HCT116 (cell line): ENCODE measurements around the gene RASL10A. TPM values are rescaled to one million over a fixed set of nuclear protein-coding genes. Genes with fewer than 3 reads are reported as not detected.

Experiments
- ATAC-seq: fragments of 200-7000 bp; cut with Tn5 transposase; 2 replicates; pipeline ENCODE4 v1.9.1; 2020; ENCODE audit warnings: mild to moderate bottlenecking, moderate library complexity
- BruUV-seq: library from RNA; stranded (reverse); fragments of 400-500 nt; replicated peaks from 2 replicates; lab custom pipeline; 2021; lab: Mats Ljungman, UMichigan
- CTCF ChIA-PET: fragments of 300-600 bp; sonication (Branson Sonifier 250); formaldehyde crosslinking; loops from one replicate; lab custom pipeline; 2021; ENCODE audit warnings: antibody characterized with exemption; lab: Charles Lee
- POLR2A ChIA-PET: fragments of 300-600, 350-600 bp; sonication (Branson Sonifier 250); formaldehyde crosslinking; loops from one replicate; lab custom pipeline; 2021; ENCODE audit warnings: antibody characterized with exemption; lab: Charles Lee
- RAD21 ChIA-PET, 2 experiments: fragments of 300-600 bp; sonication (Branson Sonifier 250); formaldehyde crosslinking; loops; one replicate each; lab custom pipeline; 2023; ENCODE audit warnings: low total read pairs in 2 of 2; ENCODE audit not compliant: uncharacterized antibody in 2 of 2, unreplicated experiment in 2 of 2, low non-redundant PET in 1 of 2; lab: Charles Lee
- DNase-seq: peaks from one replicate; pipeline ENCODE4 v3.0.0-alpha.2; 2010; ENCODE audit warnings: low read depth, low spot score
- H2AFZ ChIP-seq: fragments of 200-600 bp; shearing (Covaris generic), sonication (generic); 2 replicates; pipeline ENCODE4 v1.6.1; 2017; ENCODE audit warnings: low read depth, mixed run types, mixed read lengths, antibody characterized with exemption, low read length; ENCODE audit not compliant: poor library complexity, severe bottlenecking
- H3K27ac ChIP-seq: 2 replicates; pipeline ENCODE4 v1.5.1; 2012; ENCODE audit warnings: low read depth, low read length
- H3K27me3 ChIP-seq: fragments of 200-600 bp; sonication (generic); 2 replicates; pipeline ENCODE4 v1.6.1; 2016; ENCODE audit warnings: mixed run types, low read length, mixed read lengths; ENCODE audit not compliant: insufficient read depth
- H3K36me3 ChIP-seq, 2 experiments: fragments of 200-500 bp in 1 of 2; fragments of 200-600 bp in 1 of 2; sonication (Bioruptor generic) in 1 of 2; sonication (generic) in 1 of 2; 2 replicates each; pipeline versions ENCODE4 v1.5.1 to v1.6.1; 2014 to 2016; ENCODE audit warnings: low read length in 2 of 2, inconsistent platforms in 1 of 2, mixed read lengths in 1 of 2, mixed run types in 1 of 2; ENCODE audit not compliant: insufficient read depth in 2 of 2, control insufficient read depth in 1 of 2
- H3K4me1 ChIP-seq, 2 experiments: fragments of 200-600 bp in 1 of 2; sonication (generic) in 1 of 2; 2 replicates each; pipeline versions ENCODE4 v1.5.1 to v1.6.1; 2012 to 2017; ENCODE audit warnings: low read length in 2 of 2, inconsistent platforms in 1 of 2, mild to moderate bottlenecking in 1 of 2, mixed read lengths in 1 of 2, mixed run types in 1 of 2, moderate library complexity in 1 of 2; ENCODE audit not compliant: insufficient read depth in 2 of 2, control insufficient read depth in 1 of 2
- H3K4me2 ChIP-seq: fragments of 200-600 bp; sonication (generic); 2 replicates; pipeline ENCODE4 v1.6.1; 2017; ENCODE audit warnings: mixed run types, low read length, mixed read lengths
- H3K4me3 ChIP-seq, 2 experiments: fragments of 200-600 bp in 1 of 2; sonication (generic) in 1 of 2; replicated peaks in 1 of 2; 2 replicates each; pipeline ENCODE4 v1.5.1; 2011 to 2016; ENCODE audit warnings: low read length in 2 of 2, control low read depth in 1 of 2, low read depth in 1 of 2, mild to moderate bottlenecking in 1 of 2, mixed read lengths in 1 of 2, mixed run types in 1 of 2
- H3K79me2 ChIP-seq: fragments of 200-600 bp; sonication (generic); 2 replicates; pipeline ENCODE4 v1.6.1; 2017; ENCODE audit warnings: mild to moderate bottlenecking, mixed run types, low read length, moderate library complexity, mixed read lengths; ENCODE audit not compliant: insufficient read depth
- H3K9ac ChIP-seq: fragments of 200-600 bp; sonication (generic); 2 replicates; pipeline ENCODE4 v1.6.1; 2016; ENCODE audit warnings: low read length, mixed read lengths
- H3K9me2 ChIP-seq: fragments of 200-600 bp; sonication (generic), shearing (Covaris generic); 2 replicates; pipeline ENCODE4 v1.6.1; 2017; ENCODE audit warnings: mixed run types, mild to moderate bottlenecking, moderate library complexity; ENCODE audit not compliant: insufficient read depth
- H3K9me3 ChIP-seq, 2 experiments: fragments of 200-500 bp in 1 of 2; fragments of 200-600 bp in 1 of 2; sonication (Bioruptor generic) in 1 of 2; sonication (generic) in 1 of 2; 2 replicates each; pipeline ENCODE4 v1.6.1; 2014 to 2017; ENCODE audit warnings: low read length in 2 of 2, mixed read lengths in 2 of 2, inconsistent platforms in 1 of 2, low read depth in 1 of 2, mild to moderate bottlenecking in 1 of 2, mixed run types in 1 of 2, moderate library complexity in 1 of 2; ENCODE audit not compliant: control insufficient read depth in 1 of 2, insufficient read depth in 1 of 2
- H4K20me1 ChIP-seq: fragments of 200-600 bp; sonication (generic), shearing (Covaris generic); 2 replicates; pipeline ENCODE4 v1.6.1; 2017; ENCODE audit warnings: mixed run types, mild to moderate bottlenecking, moderate library complexity; ENCODE audit not compliant: insufficient read depth
- CBX3 ChIP-seq: IDR thresholded peaks from 2 replicates; pipeline ENCODE4 v1.6.1; 2012; ENCODE audit warnings: low read depth
- CEBPB ChIP-seq: IDR thresholded peaks from 2 replicates; pipeline ENCODE4 v1.6.1; 2012; ENCODE audit warnings: low read depth
- CTCF ChIP-seq, 3 experiments: fragments of 200-600 bp in 1 of 3; sonication (generic) in 1 of 3; IDR thresholded peaks in 2 of 3; conservative IDR thresholded peaks in 1 of 3; 2 replicates each; pipeline ENCODE4 v1.5.1; 2012 to 2017; ENCODE audit warnings: low read depth in 2 of 3, low read length in 2 of 3, antibody characterized with exemption in 1 of 3, borderline replicate concordance in 1 of 3, control low read depth in 1 of 3, mild to moderate bottlenecking in 1 of 3, mixed read lengths in 1 of 3, mixed run types in 1 of 3, moderate library complexity in 1 of 3; ENCODE audit not compliant: insufficient read depth in 1 of 3
- EGR1 ChIP-seq: IDR thresholded peaks from 2 replicates; pipeline ENCODE4 v1.6.1; 2012; ENCODE audit warnings: low read depth
- EZH2 ChIP-seq: fragments of 200-600 bp; sonication (generic); IDR thresholded peaks from 2 replicates; pipeline ENCODE4 v1.6.1; 2017; ENCODE audit warnings: antibody characterized with exemption, mixed run types
- EZH2phosphoT487 ChIP-seq: fragments of 200-600 bp; IDR thresholded peaks from 2 replicates; pipeline ENCODE4 v1.6.1; 2018; ENCODE audit warnings: antibody characterized with exemption, borderline replicate concordance
- JUND ChIP-seq: IDR thresholded peaks from 2 replicates; pipeline ENCODE4 v1.6.1; 2012
- POLR2A ChIP-seq: IDR thresholded peaks from 2 replicates; pipeline ENCODE4 v1.7.0; 2011; ENCODE audit warnings: borderline replicate concordance; ENCODE audit not compliant: insufficient read depth, insufficient read length; ENCODE audit errors: extremely low read depth
- RAD21 ChIP-seq: IDR thresholded peaks from 2 replicates; pipeline ENCODE4 v1.6.1; 2012; ENCODE audit warnings: low read depth, mild to moderate bottlenecking
- SP1 ChIP-seq: IDR thresholded peaks from 2 replicates; pipeline ENCODE4 v1.6.1; 2012; ENCODE audit warnings: low read depth
- YY1 ChIP-seq: IDR thresholded peaks from 2 replicates; pipeline ENCODE4 v1.6.1; 2011; ENCODE audit warnings: low read length, low read depth, moderate library complexity, mild to moderate bottlenecking; ENCODE audit not compliant: insufficient replicate concordance; ENCODE audit errors: extremely low read depth
- ZBTB33 ChIP-seq: IDR thresholded peaks from 2 replicates; pipeline ENCODE4 v1.6.1; 2011; ENCODE audit warnings: mild to moderate bottlenecking, low read length, moderate library complexity; ENCODE audit not compliant: insufficient replicate concordance; ENCODE audit errors: extremely low read depth
- ZNF274 ChIP-seq: fragments of 200-500 bp; sonication (Bioruptor generic); IDR thresholded peaks from 2 replicates; pipeline ENCODE4 v1.6.1; 2014; ENCODE audit warnings: mild to moderate bottlenecking, low read depth, low read length, inconsistent platforms
- intact Hi-C: fragments of 100-400 bp; cut with micrococcal nuclease; formaldehyde crosslinking; loops from 2 replicates; pipeline ENCODE4 v1.10.0; 2022
- total RNA-seq: library from RNA; stranded (reverse); gene quantifications from one replicate; pipeline ENCODE4 v1.2.1, GENCODE V29; 2021; ENCODE audit not compliant: unreplicated experiment
- TF ChIP-seq, protein P1 (sequence below): IDR thresholded peaks from 2 replicates; pipeline ENCODE4 v1.6.1; 2012
- TF ChIP-seq, protein P2 (sequence below): IDR thresholded peaks from 2 replicates; pipeline ENCODE4 v1.6.1; 2012

Gene RASL10A
- total RNA-seq, 1 experiment from 2014 or later = 0.96 TPM

- POLR2A ChIA-PET = no interaction called here
Measured at GRCh38 chr22:29353860-29354259, 38.4 kb upstream of the RASL10A start.

More at GRCh38 chr22:29353860-29354259, 38.4 kb upstream of the RASL10A start:
- RAD21 ChIA-PET = no interaction called here
- H3K4me3 ChIP-seq = no peak overlapping the region
- no peak for TF ChIP-seq ZNF274
- no peak for TF ChIP-seq YY1
- TF ChIP-seq JUND = no peak
- TF ChIP-seq, protein P1, sequence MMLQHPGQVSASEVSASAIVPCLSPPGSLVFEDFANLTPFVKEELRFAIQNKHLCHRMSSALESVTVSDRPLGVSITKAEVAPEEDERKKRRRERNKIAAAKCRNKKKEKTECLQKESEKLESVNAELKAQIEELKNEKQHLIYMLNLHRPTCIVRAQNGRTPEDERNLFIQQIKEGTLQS = no peak
- no peak for TF ChIP-seq CTCF (IDR thresholded peaks at IDR 0.05 in 2 of 3, conservative IDR thresholded peaks at IDR 0.05 in 1 of 3; ENCODE audit: borderline replicate concordance in 1 of 3, insufficient read depth in 1 of 3, low read depth in 2 of 3, low read length in 2 of 3)
- TF ChIP-seq SP1 = no peak
- TF ChIP-seq ZBTB33 = no peak
- TF ChIP-seq RAD21 = no peak
- TF ChIP-seq POLR2A = no peak
- no peak for TF ChIP-seq EZH2phosphoT487
- TF ChIP-seq EGR1 = no peak
- TF ChIP-seq, protein P2, sequence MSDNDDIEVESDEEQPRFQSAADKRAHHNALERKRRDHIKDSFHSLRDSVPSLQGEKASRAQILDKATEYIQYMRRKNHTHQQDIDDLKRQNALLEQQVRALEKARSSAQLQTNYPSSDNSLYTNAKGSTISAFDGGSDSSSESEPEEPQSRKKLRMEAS = no peak
- TF ChIP-seq CEBPB = no peak
- TF ChIP-seq CBX3 = no peak
- TF ChIP-seq EZH2 = no peak
- TF ChIP-seq, all 23 proteins: peak for 0
- no TSS peak for BruUV-seq
- no peak overlapping the region for H3K9ac ChIP-seq
- H2AFZ ChIP-seq = no peak overlapping the region
- H3K27ac ChIP-seq = no peak overlapping the region
- peaks cover 0 to 3% of the 10 kb centered on the region in 2 experiments; a peak in 1 of 4 replicates for H3K4me1 ChIP-seq
- no peaks in the 10 kb centered on the region for H3K9me3 ChIP-seq
- peaks cover 17 to 38% of the 10 kb centered on the region in 2 experiments; a peak in 3 of 4 replicates for H3K36me3 ChIP-seq
- H4K20me1 ChIP-seq = no peaks in the 10 kb centered on the region
- no peaks in the 10 kb centered on the region for H3K27me3 ChIP-seq
- no peak overlapping the region for H3K4me2 ChIP-seq
- no peak for DNase-seq
- CTCF ChIA-PET = no interaction called here
- no peak for ATAC-seq
- H3K9me2 ChIP-seq = no peaks in the 10 kb centered on the region
- intact Hi-C loops = no loop called here
- H3K79me2 ChIP-seq = no peaks in the 10 kb centered on the region
